ENCODE data around the gene SCT.

GRCh38 chr11:650482-650881 is 23.5 kb upstream of the SCT start:
- TF ChIP-seq REST (tag by site-specific recombination; IDR thresholded peaks at IDR 0.05) = no peak
- TF ChIP-seq TCF7L2 (IDR thresholded peaks at IDR 0.05; ENCODE audit: borderline replicate concordance, low read depth, low read length) = no peak
- TF ChIP-seq ZBTB7A (tag by site-specific recombination; IDR thresholded peaks at IDR 0.05; ENCODE audit: low read depth) = no peak
